Activated CD8-positive, alpha-beta memory T cell treated with anti-CD3 and anti-CD28 coated beads, Interleukin-2, amount 50 U/mL, for 24 hours (primary cell): ENCODE measurements around the gene ZNF322.
"Not testable (repeated sequence)": the region's sequence is repeated elsewhere in the genome, so short reads cannot be mapped to it uniquely, and the experiment has no call there.

ENCODE experiments used
- DNase-seq: peaks from one replicate; pipeline ENCODE4 v3.0.0-alpha.2; 2020; ENCODE audit errors: extremely low read depth

ZNF322 gene

GRCh38 chr6:26659042-26659999, at the start of gene ZNF322:
ZNF322 (minus strand) TSS chr6:26659746; CDS start chr6:26638553, 21,193 bp downstream.
- DNase-seq, result peak; percentile 65

GRCh38 chr6:26705780-26706179, 46.2 kb upstream of the ZNF322 start:
- not testable (repeated sequence) for DNase-seq

- not testable (repeated sequence) for DNase-seq
These were observed 45.8 kb upstream of the ZNF322 start for GRCh38 chr6:26705352-26705751.

- not testable (repeated sequence) for DNase-seq
These were observed 41.6 kb upstream of the ZNF322 start for GRCh38 chr6:26701023-26701747.

- not testable (repeated sequence) for DNase-seq
These were observed 38.0 kb upstream of the ZNF322 start for GRCh38 chr6:26697496-26697895.

DNA sequence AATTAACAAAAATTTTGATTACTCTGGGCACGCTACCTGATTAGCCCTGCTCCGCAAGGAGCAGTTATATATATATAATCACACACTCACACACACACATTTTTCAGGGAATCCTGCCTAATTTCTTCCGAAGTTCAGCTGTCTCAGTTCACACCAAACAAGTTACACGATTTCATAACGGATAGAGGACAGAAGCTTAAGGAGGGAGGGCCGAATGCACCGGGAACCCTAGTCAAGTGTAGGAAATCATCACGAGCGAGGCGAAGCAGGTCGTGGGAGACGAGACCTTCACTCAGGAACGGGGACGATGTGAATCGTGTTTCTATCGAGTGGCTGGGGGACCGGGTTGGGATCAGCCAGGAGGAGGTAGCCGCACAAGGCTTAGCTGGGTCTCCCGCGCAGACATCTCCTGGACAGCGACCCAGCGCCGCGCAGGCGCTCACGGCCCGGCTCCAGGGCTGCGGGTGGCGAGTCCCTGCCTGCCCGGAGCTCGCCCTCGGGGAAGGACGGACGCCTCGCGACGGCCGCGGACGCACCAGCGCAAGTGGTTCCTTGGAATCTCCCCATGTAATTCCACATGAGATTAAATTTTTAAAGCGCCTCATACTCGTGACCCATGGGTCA, 29.9 kb upstream of the ZNF322 start:
- DNase-seq, result not testable (repeated sequence)

GRCh38 chr6:26682435-26683042, 23.0 kb upstream of the ZNF322 start:
- not testable (repeated sequence) for DNase-seq

DNA sequence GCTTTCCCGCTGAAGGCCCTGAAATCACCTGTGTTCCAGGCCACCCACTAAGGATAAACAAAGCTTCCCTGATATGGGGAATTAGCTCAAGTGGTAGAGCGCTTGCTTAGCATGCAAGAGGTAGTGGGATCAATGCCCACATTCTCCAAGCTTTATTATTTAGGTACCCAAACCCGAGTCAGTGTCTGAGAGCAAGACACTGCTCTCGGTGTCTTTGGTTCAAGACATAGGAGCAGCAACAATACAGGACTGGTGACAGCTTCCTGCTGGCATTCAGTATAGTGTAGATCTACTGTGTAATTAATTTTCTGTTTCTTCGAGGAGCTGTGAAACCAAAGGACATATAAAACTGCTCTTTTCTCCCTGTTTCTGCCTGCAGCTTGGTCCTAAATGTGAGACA, 13.7 kb upstream of the ZNF322 start:
- DNase-seq, result not testable (repeated sequence)

DNA sequence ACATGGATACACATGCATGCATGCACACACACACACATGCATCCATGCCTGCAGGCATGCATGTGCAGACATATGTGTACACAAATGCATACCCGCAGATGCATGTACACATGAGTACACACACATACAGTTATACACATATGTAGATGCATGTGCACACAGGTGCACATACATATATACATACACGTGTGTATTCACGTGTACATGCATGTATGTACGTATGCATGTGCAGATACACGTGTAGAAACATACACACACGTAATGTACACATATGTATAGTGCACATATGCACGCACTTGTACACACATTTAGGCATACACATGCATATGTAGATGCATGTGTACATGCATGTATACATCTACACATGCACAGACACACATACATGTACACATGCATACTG, 11.0 kb upstream of the ZNF322 start:
- DNase-seq, result not testable (repeated sequence)

- DNase-seq, result not testable (repeated sequence)
These were observed 10.5 kb upstream of the ZNF322 start for GRCh38 chr6:26670003-26670402.

GRCh38 chr6:26660000-26660361, 435 bp upstream of the ZNF322 start:
- no peak for DNase-seq

GRCh38 chr6:26657256-26657655, 2.3 kb downstream of the ZNF322 start:
- no peak for DNase-seq

DNA sequence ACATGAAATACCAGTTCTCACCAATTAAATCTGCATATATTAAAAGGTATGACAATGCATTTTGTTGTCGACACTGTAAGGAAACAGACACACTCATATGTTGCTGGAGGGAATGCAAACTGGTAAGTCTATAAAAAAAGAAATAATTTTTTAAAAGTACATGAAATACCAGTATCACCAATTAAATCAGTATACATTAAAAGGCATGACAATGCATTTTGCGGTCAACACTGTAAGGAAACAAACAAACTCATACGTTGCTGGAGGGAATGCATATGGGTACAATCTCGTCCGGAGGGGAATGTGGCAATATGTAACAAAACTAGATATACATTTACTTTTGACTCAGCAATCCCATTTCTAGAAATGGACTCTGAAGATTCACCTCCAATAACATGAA, 6.5 kb downstream of the ZNF322 start:
- no peak for DNase-seq

- no peak for DNase-seq
These were observed 8.3 kb downstream of the ZNF322 start for GRCh38 chr6:26651133-26651781.

DNA sequence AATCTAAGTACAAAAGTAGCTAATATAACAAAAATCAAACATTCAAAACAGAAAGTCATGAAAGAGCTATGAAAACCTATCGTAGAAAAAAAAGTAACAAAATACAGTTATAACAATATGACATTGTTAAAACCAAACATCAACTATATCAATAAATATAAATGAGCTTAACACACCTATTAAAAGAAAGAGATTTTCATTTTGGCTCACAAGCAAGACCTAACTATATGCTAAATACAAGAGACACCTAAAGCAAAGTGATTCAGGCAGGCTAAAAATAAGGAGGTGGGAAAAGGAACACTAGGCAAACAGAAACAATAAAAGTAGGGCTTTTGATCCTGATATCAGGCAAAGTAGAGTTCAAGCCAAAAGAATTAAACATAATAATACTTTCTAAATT, 13.5 kb downstream of the ZNF322 start:
- DNase-seq, result no peak

- DNase-seq, result no peak
These were observed 18.7 kb downstream of the ZNF322 start for GRCh38 chr6:26640806-26641205.

DNA sequence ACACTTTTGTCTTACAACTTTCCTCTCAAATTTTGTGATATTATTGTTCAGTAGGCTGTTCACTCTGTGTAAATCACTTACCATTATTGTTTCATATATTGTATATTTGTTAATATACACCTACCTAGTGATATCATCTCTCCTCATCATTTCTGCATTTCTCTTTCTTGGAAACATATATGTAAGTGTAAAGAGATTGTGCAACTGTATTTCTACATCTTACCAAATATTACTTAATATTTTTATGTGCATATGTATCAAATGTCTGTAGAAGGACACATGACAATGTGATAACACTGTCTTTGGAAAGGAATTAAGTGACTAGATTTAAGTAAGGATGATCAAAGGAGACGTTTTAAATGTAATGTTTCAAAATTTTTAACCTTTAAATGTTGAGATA, 30.2 kb downstream of the ZNF322 start:
- no peak for DNase-seq

DNA sequence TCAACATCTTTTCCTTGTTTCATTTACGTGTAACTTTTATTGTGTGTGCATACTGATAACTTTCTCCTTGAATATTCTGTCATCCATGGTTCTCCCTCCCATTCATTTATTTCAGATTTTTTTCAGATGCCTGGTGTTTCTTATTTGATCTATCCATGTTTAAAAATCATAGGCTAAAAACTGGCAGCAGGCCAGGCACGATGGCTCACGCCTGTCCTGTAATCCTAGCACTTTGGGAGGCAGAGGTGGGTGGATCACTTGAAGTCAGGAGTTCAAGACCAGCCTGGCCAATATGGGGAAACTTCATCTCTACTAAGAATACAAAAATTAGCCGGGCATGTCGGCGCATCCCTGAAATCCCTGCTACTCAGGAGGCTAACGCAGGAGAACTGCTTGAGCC, 31.7 kb downstream of the ZNF322 start:
- DNase-seq, result no peak

DNA sequence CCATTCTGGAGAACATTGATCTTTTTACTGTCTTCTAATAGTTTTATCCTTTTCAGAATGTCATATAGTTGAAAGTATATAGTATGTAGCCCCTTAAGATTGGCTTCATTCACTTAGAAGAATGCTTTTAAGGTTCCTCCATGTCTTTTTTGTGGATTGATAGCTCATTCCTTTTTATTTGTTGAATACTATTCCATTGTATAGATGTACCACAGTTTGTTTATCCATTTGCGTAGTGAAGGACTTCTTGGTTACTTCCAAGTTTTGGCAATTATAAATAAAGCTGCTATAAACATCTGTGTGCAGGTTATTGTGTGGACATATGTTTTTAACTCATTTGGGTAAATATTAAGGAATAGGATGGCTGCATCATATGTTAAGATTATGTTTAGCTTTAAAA, 35.0 kb downstream of the ZNF322 start:
- no peak for DNase-seq

DNA sequence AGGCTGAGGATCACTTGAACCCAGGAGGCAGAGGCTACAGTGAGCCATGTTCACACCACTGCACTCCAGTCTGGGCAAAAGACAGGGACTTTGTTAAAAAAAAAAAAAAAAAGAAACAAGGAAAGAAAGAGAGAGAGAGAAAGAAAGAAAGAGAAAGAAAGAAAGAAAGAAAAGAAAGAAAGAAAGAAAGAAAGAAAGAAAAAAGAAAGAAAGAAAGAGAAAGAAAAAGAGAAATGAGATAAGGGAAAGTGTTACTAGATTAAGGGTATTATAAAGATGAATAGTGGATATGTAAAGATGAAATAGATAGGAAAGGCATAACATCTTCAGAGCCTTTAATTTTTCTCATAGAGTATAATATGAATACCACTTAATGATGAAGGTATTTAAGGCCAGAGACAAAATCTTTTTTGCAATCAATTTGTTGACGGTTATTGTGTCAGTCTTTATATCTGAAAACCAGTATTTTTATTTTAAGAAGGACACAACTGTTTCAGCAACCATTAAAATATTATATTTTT, 36.1 kb downstream of the ZNF322 start:
- no peak for DNase-seq
